Suprapubic skin (tissue), 4 donors: ENCODE data around the gene TEAD4.

Experiments used
- CTCF ChIP-seq, 2 donors: fragments of 200-600 bp in 1 of 2; fragments of 450-650 bp in 1 of 2; sonication (generic) in 1 of 2; IDR thresholded peaks; one replicate each; pipeline ENCODE4 v1.5.1; 2016 to 2019; ENCODE audit warnings: antibody characterized with exemption in 2 of 2, mild to moderate bottlenecking in 1 of 2, moderate library complexity in 1 of 2
- EP300 ChIP-seq: sonication (generic); formaldehyde crosslinking; IDR thresholded peaks from one replicate; pipeline ENCODE4 v1.6.1; 2017; ENCODE audit warnings: antibody characterized with exemption
- POLR2A ChIP-seq, 2 donors: fragments of 450-650 bp; IDR thresholded peaks; one replicate each; pipeline ENCODE4 v1.6.1; 2017; ENCODE audit warnings: antibody characterized with exemption in 2 of 2, mild to moderate bottlenecking in 2 of 2, moderate library complexity in 2 of 2
- POLR2AphosphoS5 ChIP-seq, 3 donors: sonication (generic); formaldehyde crosslinking; IDR thresholded peaks; one replicate each; pipeline ENCODE4 v1.6.1; 2017; ENCODE audit warnings: antibody characterized with exemption in 3 of 3

DNA sequence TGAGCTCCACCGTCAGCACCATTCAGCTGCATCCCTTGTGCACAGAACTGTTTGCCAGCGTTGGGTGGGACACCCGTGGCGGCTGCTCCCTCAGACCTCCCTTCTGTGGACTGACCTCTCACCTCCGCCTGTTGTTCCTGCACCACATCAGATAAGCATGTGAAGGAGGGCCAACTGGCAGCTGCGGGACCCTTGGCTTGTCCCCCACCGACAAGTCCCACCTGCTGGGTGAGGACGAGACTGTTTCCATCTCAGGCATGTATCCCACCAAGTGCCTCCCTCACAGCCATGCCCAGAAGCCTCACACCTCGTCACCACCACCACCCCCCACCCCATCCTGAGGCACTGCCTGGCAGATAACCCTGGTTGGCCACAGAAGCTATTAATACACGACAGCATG lies 18.6 kb upstream of the TEAD4 start:
- TF ChIP-seq CTCF (IDR thresholded peaks at IDR 0.05) = no peak
- no peak for TF ChIP-seq POLR2A (IDR thresholded peaks at IDR 0.05)
- no peak for TF ChIP-seq POLR2AphosphoS5 (IDR thresholded peaks at IDR 0.05)
- no peak for TF ChIP-seq EP300
